ENCODE data around the gene MAGEB17.

- TF ChIP-seq ZNF274 (IDR thresholded peaks at IDR 0.05; ENCODE audit: low read depth, low read length) (no peak), YY1 (IDR thresholded peaks at IDR 0.05; ENCODE audit: insufficient read depth, insufficient read length) (no peak)
These were observed 29.5 kb downstream of the MAGEB17 start for GRCh38 chrX:16196829-16197228.
